Measurements from ENCODE around the gene RAX2. TPM values are rescaled to one million over a fixed set of nuclear protein-coding genes. Genes with fewer than 3 reads are reported as not detected.

Gene RAX2
- total and polyA plus RNA-seq, 9 of the 15 experiments (the other 6 are each of a cell fraction or from before 2014, with no cell fraction given), result not detected

DNA sequence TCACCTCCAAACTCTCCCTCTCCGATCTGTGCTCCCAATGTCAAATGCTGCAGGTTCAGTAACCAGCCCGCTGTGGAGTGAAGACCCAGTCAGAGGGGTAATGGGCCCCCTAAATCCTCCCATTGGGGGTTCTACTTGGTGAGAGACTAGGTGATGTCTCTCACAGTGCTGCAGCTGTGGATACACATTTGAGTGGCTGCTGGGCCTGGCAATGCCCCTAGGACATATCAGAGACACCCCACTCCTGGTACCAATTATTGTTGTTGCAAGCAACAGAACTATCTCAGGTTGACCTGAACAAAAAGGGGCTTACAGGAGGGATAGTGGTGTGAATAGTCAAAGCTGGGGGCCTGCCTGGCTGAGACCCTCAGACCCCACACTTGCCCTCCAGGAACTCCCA is 9.6 kb upstream of the RAX2 start:
- H3K36me3 ChIP-seq (ENCODE audit: control insufficient read depth, insufficient read depth, low read length), result peaks cover 28% of the 10 kb centered on the region; the same call in 2 of the 3 replicates
- DNase-seq (ENCODE audit: extremely low read depth in 1 of 4, low spot score in 3 of 4) (peak in 1 of 4 experiments; percentile 25), FAIRE-seq (no peak), ATAC-seq (no peak)
- peaks cover 0 to 45% of the 10 kb centered on the region in 2 experiments; a peak in 2 of 5 replicates for H3K4me1 ChIP-seq (replicated peaks in 1 of 2; ENCODE audit: control insufficient read depth in 2 of 2, insufficient read depth in 2 of 2, low read length in 2 of 2)
- no TSS peak for BruUV-seq (replicated peaks)
- intact Hi-C loops (cut with micrococcal nuclease), result loop anchor here (10.0 kb wide), 1 partner anchor 63 kb away; no protein-coding TSS in a partner anchor
- TF ChIP-seq CBX5 (IDR thresholded peaks at IDR 0.05; ENCODE audit: borderline replicate concordance, low read depth) (peak; percentile 73; the same call in 1 of the 2 replicates), ADNP (tag; IDR thresholded peaks at IDR 0.05) (peak; percentile 48; the same call in 1 of the 2 replicates), CBX1 (IDR thresholded peaks at IDR 0.05; ENCODE audit: low read depth) (peak; percentile 81), CREB1 (IDR thresholded peaks at IDR 0.05) (no peak), CREB1 (CRISPR knock-in tag; IDR thresholded peaks at IDR 0.05) (no peak), CBX3 (IDR thresholded peaks at IDR 0.05; ENCODE audit: borderline replicate concordance in 1 of 2, low read length in 2 of 2) (peak; percentile 90 to 93), E2F3 (CRISPR knock-in tag; IDR thresholded peaks at IDR 0.05) (no peak), MEIS2 (IDR thresholded peaks at IDR 0.05; ENCODE audit: partially characterized antibody) (no peak), CTBP1 (IDR thresholded peaks at IDR 0.05; ENCODE audit: borderline replicate concordance) (no peak), YBX1 (IDR thresholded peaks at IDR 0.05) (no peak), FOSL1 (tag; conservative IDR thresholded peaks at IDR 0.05) (no peak), KDM1A (IDR thresholded peaks at IDR 0.05) (0 out of 4 replicates have a peak, but pooled peaks of 1 of the 2 experiments have one; percentile 5), TRIM28 (IDR thresholded peaks at IDR 0.05) (peak; percentile 88), ERF (CRISPR knock-in tag; IDR thresholded peaks at IDR 0.05) (no peak), ZNF707 (CRISPR knock-in tag; conservative IDR thresholded peaks at IDR 0.05) (peak; percentile 99), XRCC5 (IDR thresholded peaks at IDR 0.05; ENCODE audit: low read depth, low read length) (peak; percentile 34; the same call in 1 of the 2 replicates), MED1 (CRISPR knock-in tag; IDR thresholded peaks at IDR 0.05; ENCODE audit: borderline replicate concordance) (no peak)
- TF ChIP-seq, protein P1, sequence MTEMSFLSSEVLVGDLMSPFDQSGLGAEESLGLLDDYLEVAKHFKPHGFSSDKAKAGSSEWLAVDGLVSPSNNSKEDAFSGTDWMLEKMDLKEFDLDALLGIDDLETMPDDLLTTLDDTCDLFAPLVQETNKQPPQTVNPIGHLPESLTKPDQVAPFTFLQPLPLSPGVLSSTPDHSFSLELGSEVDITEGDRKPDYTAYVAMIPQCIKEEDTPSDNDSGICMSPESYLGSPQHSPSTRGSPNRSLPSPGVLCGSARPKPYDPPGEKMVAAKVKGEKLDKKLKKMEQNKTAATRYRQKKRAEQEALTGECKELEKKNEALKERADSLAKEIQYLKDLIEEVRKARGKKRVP (CRISPR knock-in tag; IDR thresholded peaks at IDR 0.05), result no peak
- TF ChIP-seq, protein P2, sequence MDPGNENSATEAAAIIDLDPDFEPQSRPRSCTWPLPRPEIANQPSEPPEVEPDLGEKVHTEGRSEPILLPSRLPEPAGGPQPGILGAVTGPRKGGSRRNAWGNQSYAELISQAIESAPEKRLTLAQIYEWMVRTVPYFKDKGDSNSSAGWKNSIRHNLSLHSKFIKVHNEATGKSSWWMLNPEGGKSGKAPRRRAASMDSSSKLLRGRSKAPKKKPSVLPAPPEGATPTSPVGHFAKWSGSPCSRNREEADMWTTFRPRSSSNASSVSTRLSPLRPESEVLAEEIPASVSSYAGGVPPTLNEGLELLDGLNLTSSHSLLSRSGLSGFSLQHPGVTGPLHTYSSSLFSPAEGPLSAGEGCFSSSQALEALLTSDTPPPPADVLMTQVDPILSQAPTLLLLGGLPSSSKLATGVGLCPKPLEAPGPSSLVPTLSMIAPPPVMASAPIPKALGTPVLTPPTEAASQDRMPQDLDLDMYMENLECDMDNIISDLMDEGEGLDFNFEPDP (CRISPR knock-in tag; IDR thresholded peaks at IDR 0.05), result no peak
- TF ChIP-seq, protein P3, sequence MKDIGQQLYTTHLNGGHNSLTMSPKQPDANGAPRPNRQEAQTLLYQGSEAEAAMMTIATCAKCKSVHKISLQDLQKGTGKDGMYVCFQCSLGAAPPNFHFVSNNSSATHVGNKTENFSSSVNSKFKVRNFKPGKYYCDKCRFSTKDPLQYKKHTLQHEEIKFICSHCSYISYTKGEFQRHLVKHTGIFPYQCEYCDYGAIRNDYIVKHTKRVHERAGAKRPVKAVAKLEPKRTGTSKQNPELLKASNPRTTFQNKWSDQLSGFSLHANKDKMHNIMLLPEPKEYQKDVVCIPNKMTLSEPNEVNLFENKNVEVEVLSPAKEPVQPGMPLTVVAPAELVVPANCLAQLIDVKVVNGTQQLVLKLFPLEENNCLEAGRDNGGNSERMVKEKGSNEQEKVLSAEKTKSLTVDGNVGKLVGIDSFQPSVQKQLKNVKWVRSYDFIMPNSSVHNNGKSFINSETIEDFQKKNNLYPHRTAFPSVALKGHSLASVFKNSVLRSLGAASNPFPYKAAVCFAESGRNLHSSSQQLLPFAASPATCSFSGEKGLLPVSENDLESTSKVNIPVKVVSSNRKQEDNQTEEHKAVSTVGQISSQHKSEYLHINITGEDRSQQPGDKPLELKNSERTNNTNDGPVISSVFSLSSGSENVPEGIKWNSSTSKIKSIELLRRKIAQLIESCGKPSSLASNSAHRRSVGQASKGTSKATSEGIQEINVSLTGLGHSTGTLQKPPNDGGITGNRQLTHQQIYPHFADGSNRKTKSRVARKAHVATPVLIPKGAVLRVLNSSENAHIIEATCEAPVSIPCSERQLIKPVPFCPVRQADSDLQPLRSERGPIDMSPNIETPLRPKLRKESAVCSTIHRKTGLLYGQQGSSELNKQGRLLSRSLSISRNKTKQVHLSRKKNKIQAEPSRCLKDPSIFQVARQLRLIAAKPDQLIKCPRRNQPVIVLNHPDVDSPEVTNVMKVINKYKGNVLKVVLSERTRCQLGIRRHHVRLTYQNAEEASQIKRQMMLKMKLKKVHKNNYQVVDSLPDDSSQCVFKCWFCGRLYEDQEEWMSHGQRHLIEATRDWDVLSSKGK (CRISPR knock-in tag; IDR thresholded peaks at IDR 0.05), result no peak
- no peak overlapping the region for H3K4me3 ChIP-seq
- no peaks in the 10 kb centered on the region for H3K9me1 ChIP-seq (ENCODE audit: control insufficient read depth, insufficient read depth, low read length)
- POLR2A ChIA-PET, result interaction anchor here (0.6 kb wide), 2 partner anchors 436 to 1776 kb away, joined by 3 read pairs; no protein-coding TSS in a partner anchor
- no peak overlapping the region for H3K27ac ChIP-seq (ENCODE audit: extremely low read depth, low read depth, low read length)
- H3K9me3 ChIP-seq (replicated peaks; ENCODE audit: control insufficient read depth, insufficient read depth, low read depth, low read length), result peaks cover 20% of the 10 kb centered on the region
- H2AFZ ChIP-seq (ENCODE audit: low read depth, low read length), result no peak overlapping the region
- H3K79me2 ChIP-seq (ENCODE audit: control insufficient read depth, insufficient read depth, low read length), result peaks cover 18% of the 10 kb centered on the region
- H3K27me3 ChIP-seq (ENCODE audit: control insufficient read depth in 2 of 2, insufficient read depth in 2 of 2, low read length in 2 of 2), result no peaks in the 10 kb centered on the region
- H4K20me1 ChIP-seq (replicated peaks; ENCODE audit: control insufficient read depth, insufficient read depth, low read length), result no peaks in the 10 kb centered on the region
- CTCF ChIA-PET (ENCODE audit: low intra/inter-chr PET ratio), result no interaction called here
- no peak overlapping the region for H3K9ac ChIP-seq (ENCODE audit: insufficient read depth in 1 of 2, low read depth in 2 of 2, low read length in 2 of 2)
- WGBS (ENCODE audit: insufficient coverage, low coverage, missing lambda C conversion rate), result 100% methylated on average over 2 of the region's 2 CpGs
- in situ Hi-C loops (cut with MboI), result no loop called here
- H3K4me2 ChIP-seq (ENCODE audit: insufficient read depth, low read length), result no peak overlapping the region

Data from K562 (cell line).